IPS-20b (cell line): ENCODE data around the gene LRRC4C.

Experiments used
- H3K27ac ChIP-seq: one replicate; pipeline ENCODE4 v1.5.1; 2013; ENCODE audit warnings: low read length
- H3K27me3 ChIP-seq: 2 replicates; pipeline ENCODE4 v1.6.1; 2013; ENCODE audit warnings: mild to moderate bottlenecking, low read length, inconsistent platforms; ENCODE audit not compliant: insufficient read depth
- H3K36me3 ChIP-seq: 2 replicates; pipeline ENCODE4 v1.6.1; 2013; ENCODE audit warnings: low read depth, mild to moderate bottlenecking, inconsistent platforms, low read length, moderate library complexity; ENCODE audit not compliant: insufficient read depth
- H3K4me1 ChIP-seq: 2 replicates; pipeline ENCODE4 v1.6.1; 2013; ENCODE audit warnings: mild to moderate bottlenecking, control low read depth, inconsistent platforms, low read length, moderate library complexity; ENCODE audit not compliant: insufficient read depth
- H3K4me3 ChIP-seq: 2 replicates; pipeline ENCODE4 v1.5.1; 2013; ENCODE audit warnings: mild to moderate bottlenecking, low read length, inconsistent platforms
- H3K9ac ChIP-seq: 2 replicates; pipeline ENCODE4 v1.6.1; 2013; ENCODE audit warnings: low read depth, mild to moderate bottlenecking, inconsistent platforms, low read length, moderate library complexity
- H3K9me3 ChIP-seq: 2 replicates; pipeline ENCODE4 v1.6.1; 2013; ENCODE audit warnings: mild to moderate bottlenecking, low read depth, low read length, inconsistent platforms; ENCODE audit not compliant: insufficient read depth

The LRRC4C gene

GRCh38 chr11:41110527-41110926, 348.9 kb downstream of the LRRC4C start:
- Histone ChIP-seq H3K9me3 (no peaks in the 10 kb centered on the region), H3K9ac (no peak overlapping the region), H3K27me3 (no peaks in the 10 kb centered on the region), H3K4me3 (no peak overlapping the region), H3K36me3 (no peaks in the 10 kb centered on the region), H3K4me1 (peaks cover 30% of the 10 kb centered on the region), H3K27ac (no peak overlapping the region)

GRCh38 chr11:41102471-41102870, 357.0 kb downstream of the LRRC4C start:
- Histone ChIP-seq H3K9me3 (no peaks in the 10 kb centered on the region), H3K9ac (no peak overlapping the region), H3K27ac (no peak overlapping the region)

GRCh38 chr11:41099654-41100053, 359.8 kb downstream of the LRRC4C start:
- no peak overlapping the region for H3K27ac ChIP-seq
- no peak overlapping the region for H3K4me3 ChIP-seq
- H3K9me3 ChIP-seq = no peaks in the 10 kb centered on the region
- no peaks in the 10 kb centered on the region for H3K27me3 ChIP-seq
- H3K36me3 ChIP-seq = no peaks in the 10 kb centered on the region
- H3K4me1 ChIP-seq = no peaks in the 10 kb centered on the region
- H3K9ac ChIP-seq = no peak overlapping the region

More at GRCh38 chr11:41102471-41102870, 357.0 kb downstream of the LRRC4C start:
- no peaks in the 10 kb centered on the region for H3K4me1 ChIP-seq
- no peaks in the 10 kb centered on the region for H3K36me3 ChIP-seq
- H3K4me3 ChIP-seq = no peak overlapping the region
- no peaks in the 10 kb centered on the region for H3K27me3 ChIP-seq

GRCh38 chr11:41085123-41085522, 374.3 kb downstream of the LRRC4C start:
- Histone ChIP-seq H3K36me3 (no peaks in the 10 kb centered on the region), H3K9me3 (no peaks in the 10 kb centered on the region)

GRCh38 chr11:41081756-41082285, 377.6 kb downstream of the LRRC4C start:
- Histone ChIP-seq H3K36me3 (no peaks in the 10 kb centered on the region), H3K27ac (no peak overlapping the region), H3K9ac (no peak overlapping the region), H3K9me3 (no peaks in the 10 kb centered on the region), H3K27me3 (no peaks in the 10 kb centered on the region), H3K4me1 (no peaks in the 10 kb centered on the region), H3K4me3 (no peak overlapping the region)

More at GRCh38 chr11:41085123-41085522, 374.3 kb downstream of the LRRC4C start:
- no peaks in the 10 kb centered on the region for H3K27me3 ChIP-seq
- no peaks in the 10 kb centered on the region for H3K4me1 ChIP-seq
- no peak overlapping the region for H3K27ac ChIP-seq
- no peak overlapping the region for H3K9ac ChIP-seq
- H3K4me3 ChIP-seq = no peak overlapping the region

GRCh38 chr11:41074318-41074717, 385.1 kb downstream of the LRRC4C start:
- no peak overlapping the region for H3K27ac ChIP-seq
- no peak overlapping the region for H3K4me3 ChIP-seq
- no peaks in the 10 kb centered on the region for H3K9me3 ChIP-seq
- no peak overlapping the region for H3K9ac ChIP-seq
- no peaks in the 10 kb centered on the region for H3K27me3 ChIP-seq
- no peaks in the 10 kb centered on the region for H3K4me1 ChIP-seq
- H3K36me3 ChIP-seq = no peaks in the 10 kb centered on the region

GRCh38 chr11:41065432-41065831, 394.0 kb downstream of the LRRC4C start:
- no peaks in the 10 kb centered on the region for H3K4me1 ChIP-seq
- no peak overlapping the region for H3K4me3 ChIP-seq
- H3K9ac ChIP-seq = no peak overlapping the region

GRCh38 chr11:41058138-41058537, 401.3 kb downstream of the LRRC4C start:
- Histone ChIP-seq H3K4me1 (peaks cover 3% of the 10 kb centered on the region; the same call in 1 of the 2 replicates), H3K9me3 (no peaks in the 10 kb centered on the region), H3K27me3 (no peaks in the 10 kb centered on the region), H3K4me3 (no peak overlapping the region), H3K9ac (no peak overlapping the region), H3K27ac (no peak overlapping the region), H3K36me3 (no peaks in the 10 kb centered on the region)

More at GRCh38 chr11:41065432-41065831, 394.0 kb downstream of the LRRC4C start:
- Histone ChIP-seq H3K27ac (no peak overlapping the region), H3K9me3 (no peaks in the 10 kb centered on the region), H3K27me3 (no peaks in the 10 kb centered on the region), H3K36me3 (no peaks in the 10 kb centered on the region)

- Histone ChIP-seq H3K4me1 (peaks cover 3% of the 10 kb centered on the region; the same call in 1 of the 2 replicates), H3K9ac (no peak overlapping the region), H3K27me3 (no peaks in the 10 kb centered on the region), H3K27ac (no peak overlapping the region), H3K4me3 (no peak overlapping the region), H3K36me3 (no peaks in the 10 kb centered on the region), H3K9me3 (no peaks in the 10 kb centered on the region)
Measured at GRCh38 chr11:41056892-41057569, 402.4 kb downstream of the LRRC4C start.

- Histone ChIP-seq H3K27ac (no peak overlapping the region), H3K27me3 (no peaks in the 10 kb centered on the region), H3K4me1 (peaks cover 3% of the 10 kb centered on the region; the same call in 1 of the 2 replicates), H3K4me3 (no peak overlapping the region), H3K36me3 (no peaks in the 10 kb centered on the region), H3K9me3 (no peaks in the 10 kb centered on the region), H3K9ac (no peak overlapping the region)
Measured at GRCh38 chr11:41053894-41054293, 405.6 kb downstream of the LRRC4C start.

- no peak overlapping the region for H3K27ac ChIP-seq
- no peaks in the 10 kb centered on the region for H3K36me3 ChIP-seq
- no peak overlapping the region for H3K4me3 ChIP-seq
- H3K9ac ChIP-seq = no peak overlapping the region
- no peaks in the 10 kb centered on the region for H3K9me3 ChIP-seq
- H3K4me1 ChIP-seq = peaks cover 3% of the 10 kb centered on the region; the same call in 1 of the 2 replicates
- H3K27me3 ChIP-seq = no peaks in the 10 kb centered on the region
Measured at GRCh38 chr11:41051919-41052635, 407.4 kb downstream of the LRRC4C start.

- Histone ChIP-seq H3K4me1 (peaks cover 3% of the 10 kb centered on the region; the same call in 1 of the 2 replicates), H3K4me3 (no peak overlapping the region), H3K27me3 (no peaks in the 10 kb centered on the region), H3K9ac (no peak overlapping the region), H3K36me3 (no peaks in the 10 kb centered on the region), H3K9me3 (no peaks in the 10 kb centered on the region), H3K27ac (no peak overlapping the region)
Measured at GRCh38 chr11:41050791-41051190, 408.7 kb downstream of the LRRC4C start.
